Uterus (tissue), 4 donors: ENCODE data around the gene MIA2. TPM values are rescaled to one million over a fixed set of nuclear protein-coding genes. Genes with fewer than 3 reads are reported as not detected.
"Not testable (repeated sequence)": the region's sequence is repeated elsewhere in the genome, so short reads cannot be mapped to it uniquely, and the experiment has no call there.

ENCODE experiments used
- DNase-seq, 2 donors: peaks; one replicate each; pipeline ENCODE4 v3.0.0-alpha.2; 2019 to 2020
- H3K27ac ChIP-seq, 2 donors: fragments of 200-600 bp; sonication (generic); 1 replicate in 1 of 2; 2 replicates in 1 of 2; pipeline ENCODE4 v1.5.1; 2016 to 2018
- H3K27me3 ChIP-seq, 2 donors: fragments of 200-600 bp; sonication (generic); one replicate each; pipeline ENCODE4 v1.5.1; 2018 to 2019; ENCODE audit warnings: control low read depth in 1 of 2
- H3K36me3 ChIP-seq, 2 donors: fragments of 200-600 bp; sonication (generic); one replicate each; pipeline ENCODE4 v1.5.1; 2019; ENCODE audit warnings: control low read depth in 1 of 2
- H3K4me1 ChIP-seq, 2 donors: fragments of 200-600 bp; sonication (generic); one replicate each; pipeline ENCODE4 v1.5.1; 2018 to 2019; ENCODE audit warnings: control low read depth in 1 of 2
- H3K4me3 ChIP-seq, 2 donors: fragments of 200-600 bp; sonication (generic); 1 replicate in 1 of 2; 2 replicates in 1 of 2; pipeline ENCODE4 v1.5.1; 2018 to 2019; ENCODE audit warnings: mild to moderate bottlenecking in 1 of 2
- H3K9me3 ChIP-seq, 2 donors: fragments of 200-600 bp; sonication (generic); one replicate each; pipeline ENCODE4 v1.5.1; 2019; ENCODE audit warnings: control low read depth in 1 of 2
- CTCF ChIP-seq, 4 experiments: fragments of 200-600 bp in 2 of 4; fragments of 450-650 bp in 2 of 4; sonication (generic) in 2 of 4; IDR thresholded peaks; one replicate each; pipeline ENCODE4 v1.5.1; 2016 to 2019; ENCODE audit warnings: antibody characterized with exemption in 4 of 4, mild to moderate bottlenecking in 2 of 4, moderate library complexity in 1 of 4
- POLR2A ChIP-seq, 2 donors: fragments of 450-650 bp; IDR thresholded peaks; one replicate each; pipeline ENCODE4 v1.6.1; 2016; ENCODE audit warnings: antibody characterized with exemption in 2 of 2, mild to moderate bottlenecking in 1 of 2, moderate library complexity in 1 of 2
- intact Hi-C: fragments of 100-400 bp; cut with DNase I; formaldehyde crosslinking; loops from one replicate; pipeline ENCODE4 v1.15.1; 2023; ENCODE audit warnings: low total_unique reads
- total RNA-seq, 4 donors: library from RNA; depleted of rRNA in 3 of 4; stranded (reverse); fragments of >200 nt in 3 of 4; gene quantifications; one replicate each; pipeline versions ENCODE4 v1.1.0 to v1.2.4, GENCODE V29; 2014 to 2023
- donor health status: DM: yes; HTN: yes; CAD: no.

The MIA2 gene
- total RNA-seq, 4 donors from 2014 or later: 15.3 to 38.2 (median 23.9) TPM

GRCh38 chr14:39218171-39218769, 15.4 kb upstream of the MIA2 start:
- Histone ChIP-seq H3K4me3 (no peak overlapping the region), H3K27ac (no peak overlapping the region), H3K9me3 (no peaks in the 10 kb centered on the region), H3K4me1 (no peaks in the 10 kb centered on the region), H3K36me3 (no peaks in the 10 kb centered on the region), H3K27me3 (no peaks in the 10 kb centered on the region)
- DNase-seq: no peak
- no peak for TF ChIP-seq CTCF (IDR thresholded peaks at IDR 0.05)
- intact Hi-C loops: no loop called here

- H3K27me3 ChIP-seq: no peaks in the 10 kb centered on the region
- DNase-seq: no peak
Measured at GRCh38 chr14:39219075-39219499, 14.6 kb upstream of the MIA2 start.

GRCh38 chr14:39220473-39220872, 13.2 kb upstream of the MIA2 start:
- H3K4me3 ChIP-seq, H3K27me3 ChIP-seq, intact Hi-C loops, H3K27ac ChIP-seq, H3K9me3 ChIP-seq, H3K4me1 ChIP-seq, H3K36me3 ChIP-seq, DNase-seq: not testable (repeated sequence)

More at GRCh38 chr14:39219075-39219499, 14.6 kb upstream of the MIA2 start:
- intact Hi-C loops: no loop called here
- no peaks in the 10 kb centered on the region for H3K9me3 ChIP-seq
- no peak for TF ChIP-seq POLR2A (IDR thresholded peaks at IDR 0.05)
- TF ChIP-seq CTCF (IDR thresholded peaks at IDR 0.05): no peak
- no peaks in the 10 kb centered on the region for H3K4me1 ChIP-seq
- H3K36me3 ChIP-seq: no peaks in the 10 kb centered on the region
- H3K4me3 ChIP-seq: no peak overlapping the region
- no peak overlapping the region for H3K27ac ChIP-seq

- H3K27me3 ChIP-seq: no peaks in the 10 kb centered on the region
- no peaks in the 10 kb centered on the region for H3K9me3 ChIP-seq
- H3K27ac ChIP-seq: no peak overlapping the region
- no peak overlapping the region for H3K4me3 ChIP-seq
- H3K4me1 ChIP-seq: no peaks in the 10 kb centered on the region
- DNase-seq: no peak
- intact Hi-C loops: no loop called here
- TF ChIP-seq CTCF (IDR thresholded peaks at IDR 0.05) (no peak), POLR2A (IDR thresholded peaks at IDR 0.05) (no peak)
- no peaks in the 10 kb centered on the region for H3K36me3 ChIP-seq
Measured at GRCh38 chr14:39228044-39228443, 5.7 kb upstream of the MIA2 start.

- intact Hi-C loops: no loop called here
- TF ChIP-seq CTCF (IDR thresholded peaks at IDR 0.05): no peak
- H3K9me3 ChIP-seq: no peaks in the 10 kb centered on the region
- no peak overlapping the region for H3K27ac ChIP-seq
- H3K4me1 ChIP-seq: no peaks in the 10 kb centered on the region
- no peaks in the 10 kb centered on the region for H3K27me3 ChIP-seq
- DNase-seq: no peak
- no peaks in the 10 kb centered on the region for H3K36me3 ChIP-seq
- no peak overlapping the region for H3K4me3 ChIP-seq
Measured at GRCh38 chr14:39228509-39229221, 5.0 kb upstream of the MIA2 start.
